Hepatocyte (in vitro differentiated cells): ENCODE measurements around the gene HRH1. TPM values are rescaled to one million over a fixed set of nuclear protein-coding genes. Genes with fewer than 3 reads are reported as not detected.

Source experiments
- DNase-seq: peaks from one replicate; pipeline ENCODE4 v3.0.0-alpha.2; 2016; ENCODE audit warnings: low spot score
- H2AFZ ChIP-seq: fragments of 200-600 bp; sonication (generic); 2 replicates; pipeline ENCODE4 v1.6.0; 2016; ENCODE audit warnings: antibody characterized with exemption, mild to moderate bottlenecking
- H3K27ac ChIP-seq: fragments of 200-600 bp; sonication (generic); 2 replicates; pipeline ENCODE4 v1.5.1; 2016; ENCODE audit warnings: mild to moderate bottlenecking
- H3K27me3 ChIP-seq: fragments of 200-600 bp; sonication (generic); 2 replicates; pipeline ENCODE4 v1.6.1; 2016
- H3K36me3 ChIP-seq: fragments of 200-600 bp; sonication (generic); replicated peaks from 2 replicates; pipeline ENCODE4 v1.5.1; 2016; ENCODE audit warnings: low read depth; ENCODE audit not compliant: insufficient read depth
- H3K4me1 ChIP-seq: fragments of 200-600 bp; sonication (generic); 2 replicates; pipeline ENCODE4 v1.5.1; 2016; ENCODE audit warnings: mild to moderate bottlenecking, moderate library complexity; ENCODE audit not compliant: insufficient read depth
- H3K4me2 ChIP-seq: fragments of 200-600 bp; sonication (generic); 2 replicates; pipeline ENCODE4 v1.6.0; 2016
- H3K4me3 ChIP-seq: fragments of 200-600 bp; sonication (generic); 2 replicates; pipeline ENCODE4 v1.5.1; 2016; ENCODE audit warnings: mild to moderate bottlenecking
- H3K79me2 ChIP-seq: fragments of 200-600 bp; sonication (generic); 2 replicates; pipeline ENCODE4 v1.6.0; 2017; ENCODE audit warnings: mild to moderate bottlenecking
- H3K9me2 ChIP-seq: fragments of 200-600 bp; sonication (generic); replicated peaks from 2 replicates; pipeline ENCODE4 v1.6.0; 2017; ENCODE audit warnings: mild to moderate bottlenecking; ENCODE audit not compliant: insufficient read depth
- H3K9me3 ChIP-seq: fragments of 200-600 bp; sonication (generic); 2 replicates; pipeline ENCODE4 v1.5.1; 2016; ENCODE audit warnings: low read depth, mild to moderate bottlenecking
- H4K20me1 ChIP-seq: fragments of 200-600 bp; sonication (generic); 2 replicates; pipeline ENCODE4 v1.6.0; 2016; ENCODE audit warnings: mild to moderate bottlenecking; ENCODE audit not compliant: insufficient read depth, poor library complexity, severe bottlenecking
- CTCF ChIP-seq: fragments of 200-600 bp; sonication (generic); IDR thresholded peaks from 2 replicates; pipeline ENCODE4 v1.5.1; 2016; ENCODE audit warnings: antibody characterized with exemption, mild to moderate bottlenecking; ENCODE audit not compliant: poor library complexity
- EZH2 ChIP-seq: fragments of 200-600 bp; sonication (generic); IDR thresholded peaks from 2 replicates; pipeline ENCODE4 v1.6.1; 2016; ENCODE audit warnings: antibody characterized with exemption, mild to moderate bottlenecking, borderline replicate concordance
- EZH2phosphoT487 ChIP-seq: fragments of 200-600 bp; sonication (generic); IDR thresholded peaks from one replicate; pipeline ENCODE4 v1.6.1; 2018; ENCODE audit warnings: antibody characterized with exemption, mild to moderate bottlenecking, low read depth, moderate library complexity; ENCODE audit not compliant: unreplicated experiment, severe bottlenecking
- WGBS: methylation state at CpG from one replicate; pipeline ENCODE4 v1.1.6; 2016; ENCODE audit warnings: low lambda C conversion rate; ENCODE audit errors: missing lambda C conversion rate; 5-methylcytosine and 5-hydroxymethylcytosine counted together
- polyA plus RNA-seq: library from polyadenylated mRNA; unstranded; fragments of >200 nt; fragmentation: Nextera tagmentation; extraction: Ambion mirVana; gene quantifications from 2 replicates; pipeline ENCODE4 v1.2.1, GENCODE V29; 2016
- total RNA-seq: library from RNA; depleted of rRNA; stranded (reverse); fragments of >200 nt; gene quantifications from 2 replicates; pipeline ENCODE4 v1.2.3, GENCODE V29; 2014

Gene HRH1
- total and polyA plus RNA-seq, 2 experiments from 2014 or later: 3.3 to 5.1 TPM

- Histone ChIP-seq H2AFZ (no peak overlapping the region), H3K4me1 (peaks cover 23% of the 10 kb centered on the region), H3K9me2 (no peaks in the 10 kb centered on the region), H4K20me1 (no peaks in the 10 kb centered on the region), H3K27me3 (peaks cover 3% of the 10 kb centered on the region), H3K4me2 (no peak overlapping the region), H3K79me2 (no peaks in the 10 kb centered on the region), H3K27ac (no peak overlapping the region), H3K36me3 (no peaks in the 10 kb centered on the region), H3K9me3 (no peaks in the 10 kb centered on the region), H3K4me3 (no peak overlapping the region)
- no peak for TF ChIP-seq EZH2
- TF ChIP-seq CTCF: no peak
- no peak for TF ChIP-seq EZH2phosphoT487
- DNase-seq: no peak
- WGBS: 92% methylated on average over 5 of the region's 5 CpGs
These were observed 45.9 kb downstream of the HRH1 start for GRCh38 chr3:11199902-11200845.

DNA sequence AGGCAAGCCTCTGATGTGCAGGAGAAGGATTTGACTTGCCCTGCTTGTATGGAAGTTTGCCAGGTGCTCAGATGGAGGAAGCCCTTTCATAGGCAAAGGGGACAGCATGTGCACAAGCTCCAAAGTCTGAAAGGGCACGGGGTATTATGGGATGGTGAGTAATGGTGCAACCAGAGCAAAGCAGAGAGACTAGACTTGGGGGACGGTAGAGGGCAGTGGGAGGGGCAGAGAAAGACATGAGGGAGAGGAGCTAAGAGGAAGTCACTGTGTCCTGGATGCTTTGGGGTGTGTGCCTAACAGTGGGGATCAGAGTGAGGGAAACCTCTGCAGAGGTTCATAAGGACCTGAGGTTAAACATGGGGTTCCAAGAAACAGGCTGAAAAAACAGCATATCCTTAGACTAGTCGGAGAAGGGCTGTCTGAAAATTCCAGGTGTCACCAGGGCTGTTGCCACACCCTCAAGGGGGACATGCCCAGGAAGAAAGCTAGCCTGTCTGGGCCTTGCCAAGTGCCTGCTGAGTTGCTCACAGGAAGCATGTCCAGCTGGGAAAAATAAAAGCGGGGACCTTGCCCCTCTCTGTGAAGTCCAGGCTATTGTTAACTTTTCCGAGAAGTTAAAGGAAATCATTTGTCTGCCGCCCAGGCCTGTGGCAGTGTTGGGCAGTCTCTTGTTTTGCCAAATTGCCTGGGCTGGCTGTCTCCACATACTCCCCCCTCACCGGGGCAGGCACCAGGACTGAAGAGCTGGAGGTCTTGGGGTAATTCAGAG is 47.1 kb downstream of the HRH1 start:
- 75% methylated on average over 7 of the region's 7 CpGs for WGBS
- H3K9me3 ChIP-seq: no peaks in the 10 kb centered on the region
- H2AFZ ChIP-seq: no peak overlapping the region
- TF ChIP-seq EZH2phosphoT487 (no peak), EZH2 (no peak), CTCF (no peak)
- H3K9me2 ChIP-seq: no peaks in the 10 kb centered on the region
- no peak for DNase-seq
- peaks cover 12% of the 10 kb centered on the region for H3K4me1 ChIP-seq
- no peak overlapping the region for H3K27ac ChIP-seq
- H3K4me2 ChIP-seq: no peak overlapping the region
- H4K20me1 ChIP-seq: no peaks in the 10 kb centered on the region
- H3K4me3 ChIP-seq: no peak overlapping the region
- no peaks in the 10 kb centered on the region for H3K36me3 ChIP-seq
- H3K27me3 ChIP-seq: no peaks in the 10 kb centered on the region
- H3K79me2 ChIP-seq: no peaks in the 10 kb centered on the region

DNA sequence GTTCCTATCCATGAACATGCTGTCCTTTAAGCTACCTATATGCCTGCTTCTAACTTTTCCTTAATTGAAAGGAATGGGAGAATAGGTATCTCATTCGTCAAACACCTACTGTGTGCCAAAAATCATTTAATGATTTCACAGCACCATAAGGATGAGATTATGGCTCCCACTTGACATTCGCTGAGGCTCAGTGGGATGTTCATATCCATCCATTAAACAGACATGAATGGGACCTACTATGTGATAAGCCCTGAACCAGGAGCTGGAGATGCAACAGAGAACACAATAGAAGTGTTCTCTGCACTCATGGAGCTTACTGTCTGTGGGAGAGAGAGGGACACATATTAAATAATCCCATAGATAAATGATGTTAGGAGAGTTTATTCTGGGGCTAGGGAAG is 49.7 kb downstream of the HRH1 start:
- TF ChIP-seq EZH2 (no peak), CTCF (no peak), EZH2phosphoT487 (no peak)
- no peaks in the 10 kb centered on the region for H3K36me3 ChIP-seq
- 93% methylated on average over 2 of the region's 2 CpGs for WGBS
- no peak overlapping the region for H3K4me2 ChIP-seq
- H3K79me2 ChIP-seq: no peaks in the 10 kb centered on the region
- H3K4me3 ChIP-seq: no peak overlapping the region
- H2AFZ ChIP-seq: no peak overlapping the region
- no peaks in the 10 kb centered on the region for H4K20me1 ChIP-seq
- no peaks in the 10 kb centered on the region for H3K27me3 ChIP-seq
- H3K27ac ChIP-seq: no peak overlapping the region
- H3K4me1 ChIP-seq: no peaks in the 10 kb centered on the region
- no peaks in the 10 kb centered on the region for H3K9me2 ChIP-seq
- no peaks in the 10 kb centered on the region for H3K9me3 ChIP-seq
- DNase-seq: no peak
